Coronary artery (tissue), 2 donors: ENCODE measurements around the gene IDH1.
"Not testable (repeated sequence)": the region's sequence is repeated elsewhere in the genome, so short reads cannot be mapped to it uniquely, and the experiment has no call there.

ENCODE experiments used
- DNase-seq: peaks from one replicate; pipeline ENCODE4 v3.0.0-alpha.2; 2017; ENCODE audit warnings: low spot score
- H3K27ac ChIP-seq, 2 donors: fragments of 200-600 bp; sonication (generic); one replicate each; pipeline ENCODE4 v1.5.1; 2016 to 2019
- H3K4me3 ChIP-seq: fragments of 200-600 bp; sonication (generic); 2 replicates; pipeline ENCODE4 v1.5.1; 2016; ENCODE audit warnings: mild to moderate bottlenecking, moderate library complexity
- CTCF ChIP-seq: fragments of 200-600 bp; sonication (generic); IDR thresholded peaks from one replicate; pipeline ENCODE4 v1.5.1; 2019; ENCODE audit warnings: antibody characterized with exemption

Gene IDH1

GRCh38 chr2:208269091-208269490 lies 14.2 kb upstream of the IDH1 start:
- no peak for TF ChIP-seq CTCF
- DNase-seq = no peak
- Histone ChIP-seq H3K4me3 (no peak overlapping the region), H3K27ac (no peak overlapping the region)

- no peak for TF ChIP-seq CTCF
- Histone ChIP-seq H3K27ac (no peak overlapping the region), H3K4me3 (peak overlapping the region; percentile 95)
- no peak for DNase-seq
Measured at GRCh38 chr2:208268156-208268952, 13.5 kb upstream of the IDH1 start.

GRCh38 chr2:208267526-208267925 lies 12.7 kb upstream of the IDH1 start:
- not testable (repeated sequence) for H3K27ac ChIP-seq, DNase-seq
- H3K4me3 ChIP-seq = peak overlapping the region; percentile 95

GRCh38 chr2:208266936-208267335 lies 12.1 kb upstream of the IDH1 start:
- H3K27ac ChIP-seq = peak overlapping the region; percentile 97
- no peak for DNase-seq
- peak overlapping the region; percentile 95 for H3K4me3 ChIP-seq
- TF ChIP-seq CTCF = no peak

GRCh38 chr2:208266553-208266893 lies 11.7 kb upstream of the IDH1 start:
- DNase-seq = no peak
- TF ChIP-seq CTCF = no peak
- Histone ChIP-seq H3K27ac (peak overlapping the region; percentile 97), H3K4me3 (peak overlapping the region; percentile 95)

- DNase-seq = peak; percentile 97
- TF ChIP-seq CTCF = no peak
Measured at GRCh38 chr2:208265801-208266552, 11.1 kb upstream of the IDH1 start, which contains the start of gene PIKFYVE. TSS of gene PIKFYVE (plus strand) at chr2:208266255. CDS start at chr2:208271520, 5,265 bp downstream.

GRCh38 chr2:208265371-208265800 lies 10.5 kb upstream of the IDH1 start:
- H3K4me3 ChIP-seq = peak overlapping the region; percentile 95
- no peak for TF ChIP-seq CTCF
- DNase-seq = no peak

More at GRCh38 chr2:208265801-208266552, 11.1 kb upstream of the IDH1 start, which contains the start of gene PIKFYVE:
- Histone ChIP-seq H3K4me3 (peak within 1 kb of the TSS; percentile 95), H3K27ac (peak within 1 kb of the TSS; percentile 97)

GRCh38 chr2:208256849-208257813 lies 2.3 kb upstream of the IDH1 start:
- H3K4me3 ChIP-seq, DNase-seq: not testable (repeated sequence)
- H3K27ac ChIP-seq = peak overlapping the region in 1 of 2 donors; percentile 24

More at GRCh38 chr2:208265371-208265800, 10.5 kb upstream of the IDH1 start:
- peak overlapping the region; percentile 97 for H3K27ac ChIP-seq
